ENCODE data around the gene CORO2B.

- TF ChIP-seq CTCF (IDR thresholded peaks at IDR 0.05) (no peak), EP300 (IDR thresholded peaks at IDR 0.05) (no peak)
Observed at GRCh38 chr15:68734352-68734751, 155.6 kb downstream of the CORO2B start.
